T-cell (primary cell): ENCODE measurements around the gene DERL2. TPM values are rescaled to one million over a fixed set of nuclear protein-coding genes. Genes with fewer than 3 reads are reported as not detected.

Experiments
- ATAC-seq, 4 experiments: fragments of 200-7000 bp in 3 of 4; fragments of 150-1000 bp in 1 of 4; cut with Tn5 transposase; replicated peaks in 1 of 4; 1 replicate in 3 of 4; 2 replicates in 1 of 4; pipeline ENCODE4 v1.10.0; 2021; ENCODE audit warnings: moderate library complexity in 3 of 4, mild to moderate bottlenecking in 2 of 4, moderate number of reproducible peaks in 1 of 4
- CTCF ChIA-PET, 2 donors: fragments of 300-600 bp; sonication (Branson Sonifier 250); formaldehyde crosslinking; loops; one replicate each; lab custom pipeline; 2022; ENCODE audit warnings: antibody characterized with exemption in 2 of 2; lab: Charles Lee
- POLR2A ChIA-PET, 2 donors: fragments of 300-600 bp; sonication (Branson Sonifier 250); formaldehyde crosslinking; loops; one replicate each; lab custom pipeline; 2022; ENCODE audit warnings: antibody characterized with exemption in 2 of 2; lab: Charles Lee
- DNase-seq, 35 experiments: peaks; one replicate each; pipeline versions ENCODE4 v3.0.0 to v3.0.0-alpha.2; 2013 to 2023
- H3K27ac ChIP-seq: one replicate; pipeline ENCODE4 v1.5.1; 2013; ENCODE audit warnings: low read length
- H3K27me3 ChIP-seq, 2 experiments: replicated peaks in 1 of 2; 1 replicate in 1 of 2; 2 replicates in 1 of 2; pipeline versions ENCODE4 v1.6.1 to v1.7.0; 2013; ENCODE audit warnings: low read length in 1 of 2, mixed read lengths in 1 of 2; ENCODE audit not compliant: control insufficient read depth in 2 of 2, insufficient read depth in 2 of 2; ENCODE audit errors: extremely low read depth in 1 of 2
- H3K36me3 ChIP-seq, 2 donors: 1 replicate in 1 of 2; 2 replicates in 1 of 2; pipeline versions ENCODE4 v1.6.1 to v1.7.0; 2013; ENCODE audit warnings: low read length in 1 of 2; ENCODE audit not compliant: control insufficient read depth in 2 of 2, insufficient read depth in 1 of 2; ENCODE audit errors: extremely low read depth in 1 of 2
- H3K4me1 ChIP-seq, 2 experiments: 1 replicate in 1 of 2; 2 replicates in 1 of 2; pipeline versions ENCODE4 v1.6.1 to v1.7.0; 2013; ENCODE audit warnings: low read length in 2 of 2, mixed read lengths in 1 of 2; ENCODE audit not compliant: insufficient read depth in 2 of 2, control insufficient read depth in 1 of 2; ENCODE audit errors: extremely low read depth in 1 of 2
- H3K4me3 ChIP-seq, 2 donors: 1 replicate in 1 of 2; 2 replicates in 1 of 2; pipeline versions ENCODE4 v1.5.1 to v1.7.0; 2013; ENCODE audit warnings: mild to moderate bottlenecking in 2 of 2, low read length in 1 of 2, moderate library complexity in 1 of 2; ENCODE audit not compliant: control insufficient read depth in 1 of 2; ENCODE audit errors: extremely low read depth in 1 of 2
- H3K9me3 ChIP-seq: 2 replicates; pipeline ENCODE4 v1.7.0; 2013
- H3K27ac Mint-ChIP-seq, 2 donors: one replicate each; pipeline ENCODE4 v1.8.0; 2020 to 2021; ENCODE audit warnings: mild to moderate bottlenecking in 2 of 2, mixed read lengths in 2 of 2
- H3K27me3 Mint-ChIP-seq, 2 donors: one replicate each; pipeline ENCODE4 v1.8.0; 2021 to 2022; ENCODE audit warnings: mixed read lengths in 2 of 2
- H3K36me3 Mint-ChIP-seq: one replicate; pipeline ENCODE4 v1.8.0; 2021; ENCODE audit warnings: mixed read lengths
- H3K4me1 Mint-ChIP-seq, 3 donors: one replicate each; pipeline ENCODE4 v1.8.0; 2020 to 2022; ENCODE audit warnings: mixed read lengths in 3 of 3, mild to moderate bottlenecking in 1 of 3
- H3K4me3 Mint-ChIP-seq, 3 donors: one replicate each; pipeline ENCODE4 v1.8.0; 2020 to 2022; ENCODE audit warnings: mild to moderate bottlenecking in 3 of 3, mixed read lengths in 3 of 3, moderate library complexity in 3 of 3
- H3K9me3 Mint-ChIP-seq, 3 donors: one replicate each; pipeline ENCODE4 v1.8.0; 2020 to 2022; ENCODE audit warnings: mixed read lengths in 3 of 3
- WGBS: methylation state at CpG from one replicate; pipeline ENCODE4 v1.1.5; 2013; ENCODE audit warnings: missing lambda C conversion rate; ENCODE audit not compliant: insufficient coverage; 5-methylcytosine and 5-hydroxymethylcytosine counted together
- total RNA-seq, 35 experiments: library from RNA in 6 of 35; stranded (reverse) in 6 of 35; fragments of 120-200 nt in 1 of 35; gene quantifications; one replicate each; pipeline versions ENCODE4 v1.2.1 to v1.2.4 and lab custom pipeline; 2013 to 2026

The DERL2 gene
- total RNA-seq, 5 donors from 2014 or later (not counting 1 experiment from before 2014, with no cell fraction given): 58.2 to 73.9 (median 64.0) TPM

GRCh38 chr17:5508810-5509209, 22.8 kb upstream of the DERL2 start:
- DNase-seq (no peak), ATAC-seq (no peak)
- peaks cover 5 to 25% of the 10 kb centered on the region in 2 experiments for H3K4me1 ChIP-seq
- Mint-ChIP-seq H3K4me1 (peaks cover 22 to 25% (median 24%) of the 10 kb centered on the region in 3 donors), H3K27me3 (no peaks in the 10 kb centered on the region), H3K36me3 (peaks cover 49% of the 10 kb centered on the region), H3K27ac (no peak overlapping the region), H3K4me3 (no peak overlapping the region), H3K9me3 (peaks cover 0 to 5% (median 0%) of the 10 kb centered on the region in 3 donors)
- no peak overlapping the region for H3K4me3 ChIP-seq
- H3K36me3 ChIP-seq: peaks cover 5 to 19% of the 10 kb centered on the region in 2 donors
- WGBS: 83% methylated on average over 4 of the region's 4 CpGs
- no peaks in the 10 kb centered on the region for H3K9me3 ChIP-seq
- POLR2A ChIA-PET: no interaction called here
- no peaks in the 10 kb centered on the region for H3K27me3 ChIP-seq
- H3K27ac ChIP-seq: no peak overlapping the region
- CTCF ChIA-PET: no interaction called here

GRCh38 chr17:5506307-5506706, 20.3 kb upstream of the DERL2 start:
- no peak overlapping the region for H3K4me3 ChIP-seq
- no peak overlapping the region for H3K27ac ChIP-seq
- H3K9me3 ChIP-seq: no peaks in the 10 kb centered on the region
- WGBS: 100% methylated on average over 1 of the region's 5 CpGs
- Mint-ChIP-seq H3K27me3 (no peaks in the 10 kb centered on the region), H3K9me3 (no peaks in the 10 kb centered on the region), H3K36me3 (peaks cover 38% of the 10 kb centered on the region), H3K27ac (no peak overlapping the region), H3K4me3 (no peak overlapping the region), H3K4me1 (peaks cover 4 to 6% (median 4%) of the 10 kb centered on the region in 3 donors)
- ATAC-seq (no peak), DNase-seq (no peak)
- CTCF ChIA-PET: interaction anchor here in 1 of 2 donors (0.6 kb wide), 1 partner anchor 82 kb away, joined by 4 read pairs; no protein-coding TSS in a partner anchor
- peaks cover 10 to 28% of the 10 kb centered on the region in 2 donors for H3K36me3 ChIP-seq
- no peaks in the 10 kb centered on the region for H3K27me3 ChIP-seq
- peaks cover 0 to 3% of the 10 kb centered on the region in 2 experiments for H3K4me1 ChIP-seq
- POLR2A ChIA-PET: no interaction called here

- no peak for ATAC-seq
- H3K4me1 ChIP-seq: peaks cover 2 to 21% of the 10 kb centered on the region in 2 experiments
- Mint-ChIP-seq H3K9me3 (no peaks in the 10 kb centered on the region), H3K36me3 (peaks cover 18% of the 10 kb centered on the region), H3K27me3 (no peaks in the 10 kb centered on the region), H3K4me1 (peaks cover 16 to 25% (median 23%) of the 10 kb centered on the region in 3 donors), H3K4me3 (peak overlapping the region in 2 of 3 donors; percentile 1 to 4), H3K27ac (peak overlapping the region; percentile 1 to 36)
- ChIA-PET POLR2A (no interaction called here), CTCF (no interaction called here)
- no peak for DNase-seq
- no peak overlapping the region for H3K27ac ChIP-seq
- 98% methylated on average over 4 of the region's 4 CpGs for WGBS
- peaks cover 7 to 18% of the 10 kb centered on the region in 2 donors for H3K36me3 ChIP-seq
- no peaks in the 10 kb centered on the region for H3K9me3 ChIP-seq
- no peaks in the 10 kb centered on the region for H3K27me3 ChIP-seq
- H3K4me3 ChIP-seq: no peak overlapping the region
These were observed 16.6 kb upstream of the DERL2 start for GRCh38 chr17:5502552-5502951.

GRCh38 chr17:5501685-5502084, 15.7 kb upstream of the DERL2 start:
- H3K27me3 Mint-ChIP-seq: no peaks in the 10 kb centered on the region
- ATAC-seq (no peak), DNase-seq (peak in 1 of 35 experiments; percentile 12)
- Histone ChIP-seq H3K4me1 (peaks cover 2 to 21% of the 10 kb centered on the region in 2 experiments), H3K9me3 (no peaks in the 10 kb centered on the region), H3K4me3 (no peak overlapping the region), H3K36me3 (peaks cover 7 to 18% of the 10 kb centered on the region in 2 donors), H3K27ac (peak overlapping the region; percentile 59), H3K27me3 (no peaks in the 10 kb centered on the region)
- peaks cover 15% of the 10 kb centered on the region for H3K36me3 Mint-ChIP-seq
- peak overlapping the region; percentile 63 to 93 (median 69) for H3K4me3 Mint-ChIP-seq
- no peaks in the 10 kb centered on the region for H3K9me3 Mint-ChIP-seq
- POLR2A ChIA-PET: interaction anchor here in 1 of 2 donors (0.7 kb wide), 1 partner anchor 997 kb away, joined by 5 read pairs; no protein-coding TSS in a partner anchor
- H3K27ac Mint-ChIP-seq: peak overlapping the region; percentile 79 to 85
- 100% methylated on average over 3 of the region's 8 CpGs for WGBS
- H3K4me1 Mint-ChIP-seq: peaks cover 16 to 25% (median 23%) of the 10 kb centered on the region in 3 donors
- CTCF ChIA-PET: interaction anchor here in 1 of 2 donors (1.2 kb wide), 1 partner anchor 9 kb away, joined by 3 read pairs; no protein-coding TSS in a partner anchor

GRCh38 chr17:5500589-5501391, 14.8 kb upstream of the DERL2 start:
- Histone ChIP-seq H3K4me3 (peak overlapping the region; percentile 60 to 64), H3K9me3 (no peaks in the 10 kb centered on the region), H3K4me1 (peaks cover 2 to 21% of the 10 kb centered on the region in 2 experiments), H3K27me3 (no peaks in the 10 kb centered on the region), H3K27ac (peak overlapping the region; percentile 59), H3K36me3 (peaks cover 5 to 17% of the 10 kb centered on the region in 2 donors)
- no peaks in the 10 kb centered on the region for H3K9me3 Mint-ChIP-seq
- H3K27ac Mint-ChIP-seq: peak overlapping the region; percentile 88 to 90
- under 1% methylated on average over 65 of the region's 67 CpGs for WGBS
- H3K27me3 Mint-ChIP-seq: no peaks in the 10 kb centered on the region
- H3K4me1 Mint-ChIP-seq: peaks cover 16 to 25% (median 23%) of the 10 kb centered on the region in 3 donors
- ChIA-PET CTCF (interaction anchor here (0.6 to 1.2 kb wide), 3 partner anchors 10 to 465 kb away, joined by 3 to 4 read pairs (median 3); no protein-coding TSS in a partner anchor), POLR2A (interaction anchor here in 1 of 2 donors (1.5 kb wide), 1 partner anchor 14 kb away, joined by 5 read pairs; the partner anchor contains the start of genes DERL2 and MIS12)
- H3K36me3 Mint-ChIP-seq: peaks cover 14% of the 10 kb centered on the region
- DNase-seq: peak; percentile 44 to 88 (median 74)
- peak overlapping the region; percentile 91 to 97 (median 93) for H3K4me3 Mint-ChIP-seq
- peak; percentile 86 to 96 (median 94) for ATAC-seq

- 8% methylated on average over 13 of the region's 18 CpGs for WGBS
- peak overlapping the region; percentile 60 to 64 for H3K4me3 ChIP-seq
- no peak overlapping the region for H3K27ac ChIP-seq
- Mint-ChIP-seq H3K36me3 (peaks cover 8% of the 10 kb centered on the region), H3K4me3 (peak overlapping the region; percentile 91 to 97 (median 93)), H3K27ac (peak overlapping the region; percentile 88 to 90), H3K9me3 (no peaks in the 10 kb centered on the region), H3K27me3 (no peaks in the 10 kb centered on the region), H3K4me1 (peaks cover 16 to 25% (median 23%) of the 10 kb centered on the region in 3 donors)
- peaks cover 4 to 12% of the 10 kb centered on the region in 2 donors for H3K36me3 ChIP-seq
- peaks cover 2 to 21% of the 10 kb centered on the region in 2 experiments for H3K4me1 ChIP-seq
- DNase-seq: peak in 4 of 35 experiments; percentile 7 to 39 (median 29)
- CTCF ChIA-PET: no interaction called here
- no peaks in the 10 kb centered on the region for H3K9me3 ChIP-seq
- POLR2A ChIA-PET: interaction anchor here (0.7 to 1.5 kb wide), 2 partner anchors 14 to 29 kb away, joined by 3 to 5 read pairs; partner anchors contain the start of genes DERL2 (in 1 of the 2) and MIS12 (in 1 of the 2)
- no peak for ATAC-seq
- no peaks in the 10 kb centered on the region for H3K27me3 ChIP-seq
These were observed 14.2 kb upstream of the DERL2 start for GRCh38 chr17:5500247-5500588.
